Activated CD8-positive, alpha-beta memory T cell treated with anti-CD3 and anti-CD28 coated beads, Interleukin-2, amount 50 U/mL, for 4 hours (primary cell): Measurements from ENCODE around the gene VCL.
"Not testable (repeated sequence)": the region's sequence is repeated elsewhere in the genome, so short reads cannot be mapped to it uniquely, and the experiment has no call there.

ENCODE experiments used
- DNase-seq: peaks from one replicate; pipeline ENCODE4 v3.0.0-alpha.2; 2020

Gene VCL

DNA sequence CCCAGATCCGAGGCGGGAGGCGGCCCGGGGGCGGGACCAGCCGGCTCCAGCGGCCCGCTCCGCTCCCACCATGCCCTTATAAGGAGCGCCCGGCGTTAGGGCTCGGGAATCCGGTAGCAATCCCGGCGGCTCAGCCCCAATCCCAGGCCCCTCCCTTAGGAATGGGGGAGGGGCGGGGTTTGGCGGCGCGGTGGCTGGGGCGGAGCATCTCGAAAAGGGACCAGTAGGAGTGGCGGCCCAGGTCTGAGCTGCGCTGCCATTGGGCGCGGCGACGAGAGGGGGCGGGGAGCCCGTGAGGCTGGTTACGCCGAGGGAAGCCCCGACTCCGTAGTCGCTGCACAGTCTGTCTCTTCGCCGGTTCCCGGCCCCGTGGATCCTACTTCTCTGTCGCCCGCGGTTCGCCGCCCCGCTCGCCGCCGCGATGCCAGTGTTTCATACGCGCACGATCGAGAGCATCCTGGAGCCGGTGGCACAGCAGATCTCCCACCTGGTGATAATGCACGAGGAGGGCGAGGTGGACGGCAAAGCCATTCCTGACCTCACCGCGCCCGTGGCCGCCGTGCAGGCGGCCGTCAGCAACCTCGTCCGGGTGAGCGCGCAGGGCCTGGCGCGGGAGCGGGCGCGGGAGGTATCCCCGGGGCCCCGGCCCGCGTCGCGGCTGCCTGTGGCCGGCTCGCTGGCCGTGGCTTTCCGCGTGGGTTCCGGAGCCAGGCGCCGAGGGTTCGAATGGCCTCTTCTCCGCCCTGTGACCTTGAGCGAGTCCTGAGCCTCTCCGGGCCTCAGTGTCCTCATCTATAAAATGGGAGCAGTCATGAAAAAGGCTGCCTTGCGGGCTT, at the start of gene VCL:
Gene VCL, plus strand, starts transcription at position 330 of the 836 bp plus-strand sequence. Its CDS starts 92 bp downstream, at position 422.
- peak; percentile 96 for DNase-seq

DNA sequence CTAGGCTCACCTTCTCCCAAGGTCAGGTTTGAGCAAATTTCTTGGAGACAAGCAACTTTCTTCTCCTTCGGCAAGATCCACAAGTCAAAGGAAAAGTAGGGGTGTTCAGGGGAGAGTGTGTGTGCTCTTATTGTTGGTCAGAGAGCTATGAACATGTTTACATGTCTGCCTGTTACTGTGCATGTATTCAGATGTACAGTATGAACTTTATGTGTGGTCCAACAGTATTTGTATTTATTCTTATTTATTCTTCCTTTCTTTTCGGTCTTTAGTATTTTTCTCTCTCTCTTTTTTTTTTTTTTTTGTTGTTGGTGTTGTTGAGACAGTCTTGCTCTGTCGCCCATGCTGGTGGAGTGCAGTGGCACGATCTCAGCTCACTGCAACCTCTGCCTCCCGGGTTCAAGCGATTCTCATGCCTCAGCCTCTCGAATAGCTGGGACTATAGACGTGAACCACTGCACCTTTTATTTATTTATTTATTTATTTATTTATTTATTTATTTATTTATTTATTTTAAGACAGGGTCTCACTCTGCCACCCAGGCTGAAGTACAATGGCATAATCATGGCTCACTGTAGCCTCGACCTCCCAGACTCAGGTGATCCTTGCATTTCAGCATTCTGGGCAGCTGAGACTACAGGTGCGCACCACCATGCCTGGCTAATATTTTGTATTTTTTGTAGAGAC, 48.8 kb upstream of the VCL start:
- no peak for DNase-seq

GRCh38 chr10:73950155-73950948, 47.6 kb upstream of the VCL start:
- no peak for DNase-seq

DNA sequence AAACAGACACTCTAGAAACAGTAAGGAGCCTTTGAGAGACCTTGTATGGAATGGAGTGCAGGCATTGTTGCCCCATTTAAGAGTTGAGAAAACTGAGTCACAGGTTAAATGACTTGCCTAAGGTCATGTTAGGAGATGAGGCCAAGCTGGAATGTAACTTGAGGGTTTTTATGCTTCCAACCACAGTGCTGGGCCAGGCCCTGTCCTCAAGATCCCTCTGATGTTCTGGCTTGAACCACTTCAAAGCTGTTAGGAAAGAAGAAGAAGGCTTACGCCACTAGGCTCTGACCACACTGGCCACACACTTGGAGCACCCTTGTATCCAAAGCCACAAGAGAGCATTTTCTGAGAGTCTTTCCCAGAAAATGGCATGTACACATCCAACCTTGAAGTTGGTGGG, 44.3 kb upstream of the VCL start:
- no peak for DNase-seq

- DNase-seq: no peak
Measured at GRCh38 chr10:73954737-73955136, 43.2 kb upstream of the VCL start.

DNA sequence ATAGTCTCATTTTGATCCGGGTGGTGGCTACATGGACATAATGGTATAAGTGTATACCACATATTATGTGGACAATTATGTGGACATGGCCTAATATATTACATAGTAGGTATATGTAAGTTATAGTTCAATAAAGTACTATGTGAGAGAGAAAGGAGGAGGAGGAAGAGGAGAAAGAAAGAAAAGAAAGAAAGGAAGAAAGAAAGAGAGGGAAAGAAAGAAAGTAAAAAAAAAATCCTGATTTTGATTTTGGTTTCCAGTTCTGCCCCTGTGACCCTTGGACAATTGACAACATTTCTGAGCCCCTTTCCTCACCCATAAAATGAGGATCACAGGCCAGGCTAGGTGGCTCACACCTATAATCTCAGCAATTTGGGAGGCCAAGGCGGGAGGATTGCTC, 42.2 kb upstream of the VCL start:
- DNase-seq: no peak

DNA sequence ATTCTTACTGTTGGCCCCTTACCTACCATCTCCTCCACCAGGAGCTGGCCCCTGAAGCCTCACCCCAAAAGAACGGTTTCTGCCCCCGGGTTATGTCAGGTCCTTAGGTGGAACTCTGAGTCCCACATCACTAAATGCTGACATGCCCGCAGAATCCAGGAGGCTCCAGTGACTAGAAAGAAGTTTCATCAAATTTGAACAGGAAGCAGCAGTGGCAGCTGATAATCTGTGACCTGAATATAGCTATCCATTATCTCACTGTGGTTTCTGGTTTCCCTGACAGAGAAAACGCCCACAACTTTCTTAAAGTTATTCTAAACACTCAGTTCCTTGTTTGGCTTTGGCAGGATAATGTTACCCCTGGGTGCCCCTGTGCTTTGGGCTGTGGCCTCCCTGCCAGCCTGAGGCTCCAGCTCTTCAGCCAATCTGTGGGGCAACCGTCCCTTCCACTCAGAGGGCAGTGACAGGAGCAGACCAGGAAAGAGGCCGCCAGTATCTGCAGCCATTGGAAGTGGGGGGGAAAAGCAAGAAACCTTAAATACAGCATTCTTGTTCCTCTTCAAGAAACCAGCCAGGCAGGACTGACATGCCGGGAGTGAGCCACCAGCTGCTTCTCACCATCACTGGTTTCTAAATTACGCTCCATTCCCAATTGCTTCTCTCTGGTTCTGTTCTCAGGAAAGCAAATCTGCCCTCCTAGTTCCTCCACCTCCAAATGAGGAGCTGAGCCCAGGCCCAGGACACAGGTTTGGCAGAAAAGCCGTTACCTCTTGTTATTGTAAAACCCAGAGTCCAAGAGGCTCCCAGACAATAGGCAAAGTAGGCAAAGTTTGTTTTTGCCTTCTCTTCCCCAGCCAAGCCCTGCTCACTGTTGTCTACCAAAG, 41.2 kb upstream of the VCL start:
- no peak for DNase-seq

DNA sequence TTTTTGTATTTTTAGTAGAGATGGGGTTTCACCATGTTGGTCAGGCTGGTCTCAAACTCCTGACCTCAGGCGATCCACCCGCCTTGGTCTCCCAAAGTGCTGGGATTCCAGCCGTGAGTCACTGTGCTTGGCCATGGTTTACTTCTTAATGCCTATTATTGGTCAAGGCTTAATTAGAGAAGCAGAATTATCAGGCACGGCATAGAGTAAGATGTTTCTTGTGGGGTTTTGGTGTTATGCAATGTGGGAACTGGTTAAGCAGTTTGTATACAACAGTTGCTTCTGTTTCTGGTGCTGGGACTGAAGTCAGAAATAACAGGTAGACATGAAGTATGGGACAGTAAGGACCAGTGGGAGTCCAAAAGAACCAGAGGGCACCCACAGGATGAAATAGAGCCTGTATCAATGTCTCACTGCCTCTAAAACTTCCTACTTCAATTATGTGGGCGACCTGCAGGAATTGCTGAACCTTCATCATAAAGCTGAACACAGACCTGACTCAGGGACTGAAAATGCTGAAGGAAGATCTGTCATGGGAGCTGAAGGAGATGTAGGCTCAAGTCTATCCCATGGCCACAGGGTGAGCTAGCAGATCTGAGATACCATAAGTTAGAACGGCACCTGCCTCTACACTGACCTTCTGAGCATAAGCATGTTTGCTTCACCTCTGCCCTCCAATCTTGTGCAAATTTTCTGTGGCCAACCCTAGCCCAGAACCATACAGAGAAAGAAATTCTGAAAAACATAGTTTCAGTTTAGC, 38.3 kb upstream of the VCL start:
- no peak for DNase-seq

- DNase-seq: no peak
Measured at GRCh38 chr10:73962386-73962785, 35.5 kb upstream of the VCL start.

DNA sequence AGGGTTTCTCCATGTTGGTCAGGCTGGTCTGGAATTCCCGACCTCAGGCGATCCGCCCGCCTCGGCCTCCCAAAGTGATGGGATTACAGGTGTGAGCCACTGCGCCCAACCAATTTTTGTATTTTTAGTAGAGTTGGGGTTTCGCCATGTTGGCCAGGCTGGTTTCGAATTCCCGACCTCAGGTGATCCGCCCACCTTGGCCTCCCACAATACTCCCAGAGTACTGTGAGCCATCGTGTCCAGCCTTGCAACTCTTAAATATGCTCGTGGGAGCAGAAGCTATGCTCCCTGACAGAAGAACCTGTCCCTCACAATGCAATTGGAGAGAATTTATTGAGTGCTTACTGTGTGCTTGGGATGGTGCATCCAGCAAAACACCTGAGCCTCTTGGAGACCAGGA, 34.4 kb upstream of the VCL start:
- not testable (repeated sequence) for DNase-seq

- DNase-seq: no peak
Measured at GRCh38 chr10:73964743-73965142, 33.2 kb upstream of the VCL start.

GRCh38 chr10:73965267-73965889, 32.5 kb upstream of the VCL start:
- DNase-seq: not testable (repeated sequence)

GRCh38 chr10:73965890-73966768, 31.8 kb upstream of the VCL start:
- no peak for DNase-seq

DNA sequence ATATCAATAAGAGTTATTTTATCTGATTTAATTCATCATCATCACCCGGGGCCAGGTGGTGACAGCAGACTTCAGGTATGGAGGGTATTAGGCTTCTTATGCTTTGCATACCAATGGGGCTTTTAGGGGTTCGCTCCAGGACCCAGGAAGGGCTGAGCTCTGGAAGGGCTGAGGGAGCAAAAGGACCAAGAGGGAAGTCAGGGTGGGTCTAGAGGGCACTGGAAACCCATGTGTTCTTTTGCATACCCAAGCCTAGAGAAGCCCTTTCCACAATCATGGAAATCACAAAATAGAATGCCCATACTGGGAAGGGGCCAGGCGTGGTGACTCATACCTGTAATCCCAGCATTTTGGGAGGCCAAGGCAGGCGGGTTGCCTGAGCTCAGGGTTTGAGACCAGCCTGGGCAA, 30.9 kb upstream of the VCL start:
- DNase-seq: no peak

GRCh38 chr10:73967544-73967943, 30.4 kb upstream of the VCL start:
- DNase-seq: no peak

DNA sequence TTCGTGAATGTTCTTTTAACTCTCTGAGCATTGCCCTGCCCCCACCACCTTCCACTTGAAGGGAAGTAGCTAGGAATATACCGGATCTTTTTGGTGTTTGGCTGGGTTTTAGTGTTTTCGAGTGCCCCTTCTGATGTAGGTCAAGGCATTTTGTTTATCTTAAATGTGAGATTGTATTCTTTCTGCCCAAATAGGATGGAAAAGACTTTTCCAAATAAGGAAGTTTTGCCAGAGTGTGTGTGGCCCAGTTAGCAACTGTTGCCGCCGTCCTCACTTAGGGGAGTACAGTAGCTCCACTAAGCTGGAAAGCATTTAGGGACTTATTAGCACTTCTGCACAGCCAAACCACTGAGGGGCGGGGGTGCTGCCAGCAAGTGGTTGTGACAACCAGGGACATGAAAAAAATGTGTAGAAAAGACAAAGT, 29.8 kb upstream of the VCL start:
- DNase-seq: no peak

- no peak for DNase-seq
Measured at GRCh38 chr10:73969224-73969841, 28.6 kb upstream of the VCL start.

- no peak for DNase-seq
Measured at GRCh38 chr10:73970845-73971244, 27.1 kb upstream of the VCL start.

- no peak for DNase-seq
Measured at GRCh38 chr10:73971636-73972354, 26.1 kb upstream of the VCL start.
